SU-DHL-6 (cell line): ENCODE measurements around the gene F8.
"Not testable (repeated sequence)": the region's sequence is repeated elsewhere in the genome, so short reads cannot be mapped to it uniquely, and the experiment has no call there.

Experiments
- H2AFZ ChIP-seq: fragments of 200-600 bp; sonication (generic); 2 replicates; pipeline ENCODE4 v1.6.1; 2014; ENCODE audit warnings: low read depth, mild to moderate bottlenecking, moderate library complexity, mixed read lengths, antibody characterized with exemption, low read length; ENCODE audit not compliant: severe bottlenecking
- H3F3A ChIP-seq: fragments of 200-600 bp; shearing (Covaris generic); 2 replicates; pipeline ENCODE4 v1.6.0; 2016; ENCODE audit warnings: antibody characterized with exemption, mild to moderate bottlenecking; ENCODE audit not compliant: insufficient read depth
- H3K27ac ChIP-seq: fragments of 200-600 bp; sonication (generic); 2 replicates; pipeline ENCODE4 v1.5.1; 2016; ENCODE audit warnings: low read depth, mild to moderate bottlenecking, low read length, moderate library complexity, mixed read lengths
- H3K27me3 ChIP-seq: fragments of 200-600 bp; sonication (generic), shearing (Covaris generic); 2 replicates; pipeline ENCODE4 v1.6.0; 2014; ENCODE audit warnings: mild to moderate bottlenecking, low read length
- H3K36me3 ChIP-seq: fragments of 200-600 bp; sonication (generic); 2 replicates; pipeline ENCODE4 v1.6.1; 2014; ENCODE audit warnings: mild to moderate bottlenecking, low read length, mixed read lengths
- H3K4me2 ChIP-seq: fragments of 300-600, 200-600 bp; shearing (Covaris generic), sonication (generic); 2 replicates; pipeline ENCODE4 v1.6.0; 2014; ENCODE audit warnings: low read length, low read depth, mild to moderate bottlenecking; ENCODE audit not compliant: poor library complexity, severe bottlenecking
- H3K4me3 ChIP-seq: fragments of 200-600 bp; sonication (generic); 2 replicates; pipeline ENCODE4 v1.5.1; 2014; ENCODE audit warnings: antibody characterized with exemption, low read length, mild to moderate bottlenecking, mixed read lengths; ENCODE audit not compliant: insufficient read depth, poor library complexity, severe bottlenecking
- H3K79me2 ChIP-seq: fragments of 200-600 bp; sonication (generic); 2 replicates; pipeline ENCODE4 v1.6.1; 2014; ENCODE audit warnings: mild to moderate bottlenecking, low read length, moderate library complexity; ENCODE audit not compliant: insufficient read depth
- H3K9ac ChIP-seq: fragments of 200-600 bp; sonication (generic); 2 replicates; pipeline ENCODE4 v1.7.0; 2014; ENCODE audit warnings: mild to moderate bottlenecking, low read length
- H3K9me2 ChIP-seq: fragments of 200-600 bp; sonication (generic); replicated peaks from 2 replicates; pipeline ENCODE4 v1.6.1; 2014; ENCODE audit warnings: low read length; ENCODE audit not compliant: insufficient read depth
- H3K9me3 ChIP-seq: fragments of 200-600 bp; sonication (generic); 2 replicates; pipeline ENCODE4 v1.6.1; 2014; ENCODE audit warnings: low read length, mixed read lengths; ENCODE audit not compliant: insufficient read depth
- H4K20me1 ChIP-seq: fragments of 200-600 bp; sonication (generic); 2 replicates; pipeline ENCODE4 v1.6.1; 2014; ENCODE audit warnings: low read depth, mild to moderate bottlenecking, antibody characterized with exemption, low read length, moderate library complexity, mixed read lengths
- CTCF ChIP-seq: fragments of 200-600 bp; sonication (generic); IDR thresholded peaks from one replicate; pipeline ENCODE4 v1.5.1; 2017; ENCODE audit warnings: antibody characterized with exemption, mild to moderate bottlenecking, low read length, moderate library complexity; ENCODE audit not compliant: insufficient read depth, poor library complexity, severe bottlenecking
- EZH2phosphoT487 ChIP-seq: fragments of 200-600 bp; sonication (generic), shearing (Covaris generic); conservative IDR thresholded peaks from 2 replicates; pipeline ENCODE4 v1.6.1; 2018; ENCODE audit warnings: mild to moderate bottlenecking, antibody characterized with exemption, low read length, moderate library complexity, mixed read lengths

F8 gene

GRCh38 chrX:155009994-155010472 lies 12.5 kb downstream of the F8 start:
- Histone ChIP-seq H3K9ac (no peak overlapping the region), H3F3A (no peaks in the 10 kb centered on the region), H3K27me3 (no peaks in the 10 kb centered on the region), H3K27ac (no peak overlapping the region), H3K36me3 (no peaks in the 10 kb centered on the region), H3K9me2 (no peaks in the 10 kb centered on the region), H3K4me3 (no peak overlapping the region), H3K9me3 (no peaks in the 10 kb centered on the region), H4K20me1 (no peaks in the 10 kb centered on the region), H3K4me2 (no peak overlapping the region), H2AFZ (no peak overlapping the region), H3K79me2 (no peaks in the 10 kb centered on the region)
- TF ChIP-seq CTCF, result no peak
- no peak for TF ChIP-seq EZH2phosphoT487

- H2AFZ ChIP-seq, H3K79me2 ChIP-seq, H3K36me3 ChIP-seq, H3K4me3 ChIP-seq, H3K4me2 ChIP-seq, H3F3A ChIP-seq, H3K9me3 ChIP-seq, H3K9me2 ChIP-seq, H3K9ac ChIP-seq, H3K27me3 ChIP-seq, H4K20me1 ChIP-seq, H3K27ac ChIP-seq: not testable (repeated sequence)
Measured at GRCh38 chrX:155008578-155008977, 13.9 kb downstream of the F8 start.

GRCh38 chrX:155006913-155007671 lies 15.4 kb downstream of the F8 start:
- H2AFZ ChIP-seq, result not testable (repeated sequence)

GRCh38 chrX:155006379-155006778 lies 16.1 kb downstream of the F8 start:
- not testable (repeated sequence) for H3K27me3 ChIP-seq, H3K36me3 ChIP-seq, H3K79me2 ChIP-seq, H3K4me2 ChIP-seq, H3K27ac ChIP-seq, H3K9me3 ChIP-seq, H3K4me3 ChIP-seq, H4K20me1 ChIP-seq, H3K9me2 ChIP-seq, H3F3A ChIP-seq, H2AFZ ChIP-seq, H3K9ac ChIP-seq

More at GRCh38 chrX:155006913-155007671, 15.4 kb downstream of the F8 start:
- not testable (repeated sequence) for H3K9ac ChIP-seq, H3K4me3 ChIP-seq, H3K79me2 ChIP-seq, H4K20me1 ChIP-seq, H3K27me3 ChIP-seq, H3K9me3 ChIP-seq, H3K4me2 ChIP-seq, H3K9me2 ChIP-seq, H3F3A ChIP-seq, H3K27ac ChIP-seq, H3K36me3 ChIP-seq

- Histone ChIP-seq H3K36me3 (no peaks in the 10 kb centered on the region), H2AFZ (no peak overlapping the region)
Measured at GRCh38 chrX:155005190-155005589, 17.3 kb downstream of the F8 start.

More at GRCh38 chrX:155005190-155005589, 17.3 kb downstream of the F8 start:
- Histone ChIP-seq H4K20me1 (no peaks in the 10 kb centered on the region), H3K27ac (no peak overlapping the region), H3K27me3 (no peaks in the 10 kb centered on the region), H3K4me2 (no peak overlapping the region), H3K4me3 (no peak overlapping the region), H3K9me3 (no peaks in the 10 kb centered on the region), H3F3A (no peaks in the 10 kb centered on the region), H3K79me2 (no peaks in the 10 kb centered on the region), H3K9ac (no peak overlapping the region), H3K9me2 (no peaks in the 10 kb centered on the region)
- no peak for TF ChIP-seq CTCF
- no peak for TF ChIP-seq EZH2phosphoT487
